K562 (cell line): Measurements from ENCODE around the gene SLC17A1.

ENCODE experiments used
- LARP7 ChIP-seq: fragments of 450-650 bp; IDR thresholded peaks from 2 replicates; pipeline ENCODE4 v1.6.1; 2016
- TRIM28 ChIP-seq: fragments of 450-650 bp; IDR thresholded peaks from 2 replicates; pipeline ENCODE4 v1.6.1; 2017

DNA sequence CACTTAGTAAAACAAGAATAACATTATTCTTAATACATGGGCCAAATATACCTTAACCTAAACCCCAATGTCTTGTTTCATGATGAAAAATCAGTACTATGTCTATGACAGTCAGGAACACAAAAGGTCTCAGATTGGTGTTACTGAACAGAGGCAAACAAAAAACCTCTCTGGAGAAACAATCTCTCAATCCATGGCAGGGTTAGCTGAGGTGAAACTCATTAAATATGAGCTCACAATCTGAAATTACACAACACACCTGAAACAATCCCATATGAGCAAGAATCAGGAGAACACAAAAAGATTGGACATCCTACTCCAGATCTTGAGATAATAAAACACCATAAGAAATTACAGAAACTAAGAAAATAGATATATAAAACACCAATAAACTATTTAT is 83.8 kb downstream of the SLC17A1 start:
- TF ChIP-seq LARP7 (no peak), TRIM28 (no peak)
